Measurements from ENCODE around the gene SLC38A4.
"Not testable (repeated sequence)": the region's sequence is repeated elsewhere in the genome, so short reads cannot be mapped to it uniquely, and the experiment has no call there.

Gene SLC38A4, protein sequence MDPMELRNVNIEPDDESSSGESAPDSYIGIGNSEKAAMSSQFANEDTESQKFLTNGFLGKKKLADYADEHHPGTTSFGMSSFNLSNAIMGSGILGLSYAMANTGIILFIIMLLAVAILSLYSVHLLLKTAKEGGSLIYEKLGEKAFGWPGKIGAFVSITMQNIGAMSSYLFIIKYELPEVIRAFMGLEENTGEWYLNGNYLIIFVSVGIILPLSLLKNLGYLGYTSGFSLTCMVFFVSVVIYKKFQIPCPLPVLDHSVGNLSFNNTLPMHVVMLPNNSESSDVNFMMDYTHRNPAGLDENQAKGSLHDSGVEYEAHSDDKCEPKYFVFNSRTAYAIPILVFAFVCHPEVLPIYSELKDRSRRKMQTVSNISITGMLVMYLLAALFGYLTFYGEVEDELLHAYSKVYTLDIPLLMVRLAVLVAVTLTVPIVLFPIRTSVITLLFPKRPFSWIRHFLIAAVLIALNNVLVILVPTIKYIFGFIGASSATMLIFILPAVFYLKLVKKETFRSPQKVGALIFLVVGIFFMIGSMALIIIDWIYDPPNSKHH

DNA sequence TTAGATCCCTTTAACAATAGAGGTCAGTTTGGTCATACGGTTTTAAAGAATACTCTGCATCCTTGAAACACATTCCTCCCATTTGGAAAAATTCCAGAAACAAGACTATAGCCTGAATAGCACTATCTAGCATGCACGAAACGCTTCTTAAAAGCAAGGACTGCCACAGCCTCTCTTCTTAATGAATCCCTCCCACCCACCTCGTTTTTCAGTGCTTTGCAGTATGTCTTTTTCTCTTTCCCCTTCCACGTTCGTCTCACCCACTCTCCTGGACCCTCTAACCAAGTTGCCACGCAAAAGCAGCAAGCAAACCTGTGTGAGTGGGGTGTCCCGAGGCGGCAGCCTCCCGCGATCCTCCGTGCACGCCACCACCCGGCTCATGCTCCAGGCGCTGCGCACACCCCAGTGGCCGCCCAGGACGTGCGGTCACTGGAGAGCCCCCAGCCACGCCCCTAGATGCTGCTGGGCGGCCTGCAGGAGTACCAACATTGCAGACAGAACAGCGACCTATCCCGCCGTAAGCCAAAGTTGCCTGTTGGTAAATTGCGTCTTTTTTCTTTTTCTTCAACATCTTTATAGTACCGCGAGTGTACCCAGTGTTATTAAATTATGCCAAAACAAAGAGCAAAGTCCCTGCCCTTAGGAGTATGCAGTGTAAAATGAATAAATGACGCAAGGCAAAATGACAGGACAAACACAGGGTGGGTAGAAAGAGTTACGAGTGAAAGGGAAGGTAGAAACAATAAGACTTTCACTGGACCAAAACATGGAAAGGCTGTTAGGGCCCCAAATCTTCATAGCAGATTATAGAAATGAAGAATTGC, at the start of gene SLC38A4:
Gene SLC38A4, minus strand, starts transcription at position 407 of the 824 bp plus-strand sequence. CDS start 32,926 bp downstream, outside the sequence.
- no peak for DNase-seq

DNA sequence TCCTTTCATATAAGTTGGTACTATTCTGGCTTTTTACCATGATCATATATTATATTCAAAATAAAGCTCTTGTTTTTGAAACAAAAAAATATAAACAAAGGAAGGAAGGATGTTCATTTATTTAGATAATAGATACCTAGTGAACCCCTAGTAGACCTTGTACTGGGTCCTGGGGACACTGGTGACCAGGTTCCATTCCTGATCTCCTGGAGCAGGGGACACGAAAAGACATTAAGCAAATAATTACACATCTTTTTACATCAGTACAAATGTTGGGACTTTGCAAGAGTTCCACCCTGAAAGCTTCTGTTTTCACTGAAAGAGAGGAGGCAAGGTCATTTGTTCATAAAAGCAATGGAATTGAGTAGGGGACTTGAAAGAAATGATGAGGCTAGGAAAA, 49.3 kb upstream of the SLC38A4 start:
- no peak for DNase-seq

DNA sequence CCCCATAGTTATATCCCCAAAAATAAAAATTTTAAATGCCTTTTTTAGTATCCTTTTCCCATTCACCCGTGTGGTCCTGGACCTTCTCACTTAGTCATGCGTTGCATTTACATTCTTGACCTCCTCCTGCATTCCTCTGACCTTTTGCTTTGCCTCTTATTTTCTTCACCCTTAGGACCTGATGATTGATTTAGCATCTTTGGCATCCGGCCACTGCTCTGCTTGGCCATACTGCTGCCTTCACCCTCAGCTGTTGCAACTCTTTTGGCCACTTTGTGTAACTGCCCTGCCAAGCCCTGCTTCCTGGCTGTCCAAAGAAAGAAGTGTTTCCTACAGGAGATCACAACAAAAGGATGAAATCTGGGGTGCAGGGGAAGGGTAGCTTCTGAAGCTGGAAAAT, 48.8 kb upstream of the SLC38A4 start:
- no peak for DNase-seq

DNA sequence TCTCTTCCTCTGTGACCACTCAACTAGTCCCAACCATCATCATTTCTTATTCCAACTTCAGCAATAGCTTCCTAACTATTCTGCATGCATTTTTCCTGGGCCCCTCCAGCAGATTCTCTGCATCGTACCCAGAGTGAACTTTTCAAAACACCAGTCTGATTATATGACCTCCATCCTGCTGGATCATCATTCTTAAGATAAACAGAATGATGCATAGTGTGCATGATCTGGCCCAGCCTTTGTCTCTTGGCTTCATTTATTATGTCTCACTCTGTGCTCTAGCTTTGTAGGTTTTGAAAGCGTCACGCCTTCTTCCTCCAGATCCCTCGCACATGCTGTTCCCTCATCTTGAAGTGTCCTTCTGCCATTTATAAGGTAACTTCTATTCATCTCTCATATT, 46.3 kb upstream of the SLC38A4 start:
- DNase-seq = no peak

DNA sequence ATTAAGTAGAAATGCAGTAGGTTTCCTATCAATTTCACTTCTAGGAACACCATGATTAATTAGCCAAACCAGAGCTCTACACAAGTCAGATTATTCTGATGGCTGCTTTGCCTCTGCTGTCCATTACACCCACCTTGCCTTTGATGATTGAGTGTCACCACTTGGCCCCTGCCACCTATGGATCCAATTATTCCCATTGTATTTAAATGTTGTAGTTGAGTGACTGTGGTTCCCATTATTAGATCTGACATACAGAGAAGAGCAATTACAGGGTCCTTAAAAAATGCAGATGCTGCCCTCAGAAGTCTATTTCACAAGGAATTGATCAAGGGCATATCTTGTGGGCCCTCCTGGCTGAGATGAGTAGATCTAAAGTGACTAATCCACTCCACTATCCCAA, 39.5 kb upstream of the SLC38A4 start:
- DNase-seq = no peak

DNA sequence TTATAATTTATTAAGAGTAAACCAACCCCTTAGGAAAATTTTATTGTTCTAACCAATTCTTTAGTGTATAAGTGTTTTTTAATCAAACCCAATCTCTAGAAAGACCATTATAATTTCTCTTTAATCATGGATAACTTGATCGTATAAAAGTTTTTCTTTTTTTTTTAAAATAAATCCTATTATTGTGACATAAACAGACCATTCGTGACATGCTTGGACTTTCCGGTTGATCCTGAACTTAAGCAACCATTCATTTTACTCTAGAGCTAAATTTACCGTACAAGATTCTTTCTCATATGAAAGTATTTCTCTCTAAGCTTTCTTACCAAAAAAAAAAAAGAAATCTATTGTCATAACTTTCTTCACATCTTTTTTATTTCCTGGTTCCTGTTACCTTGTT, 32.6 kb upstream of the SLC38A4 start:
- no peak for DNase-seq

DNA sequence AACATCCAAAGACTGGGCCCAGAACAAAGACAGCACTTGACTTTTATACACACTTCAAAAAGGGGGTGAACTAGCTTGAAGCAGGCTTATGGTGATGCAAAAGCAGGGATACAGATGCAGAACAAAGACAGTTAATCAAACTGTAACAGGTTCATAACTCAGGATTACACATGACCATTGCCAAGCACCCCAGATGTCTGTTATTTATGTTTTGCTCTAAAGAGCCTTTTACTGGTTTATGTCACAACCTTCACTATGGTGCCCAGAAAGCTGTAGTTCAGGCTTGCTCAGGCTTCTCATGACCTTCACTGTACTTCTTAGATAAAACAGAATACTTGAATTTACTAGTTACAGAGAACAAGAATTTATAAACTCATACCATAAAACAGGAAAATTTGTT, 31.7 kb upstream of the SLC38A4 start:
- no peak for DNase-seq

DNA sequence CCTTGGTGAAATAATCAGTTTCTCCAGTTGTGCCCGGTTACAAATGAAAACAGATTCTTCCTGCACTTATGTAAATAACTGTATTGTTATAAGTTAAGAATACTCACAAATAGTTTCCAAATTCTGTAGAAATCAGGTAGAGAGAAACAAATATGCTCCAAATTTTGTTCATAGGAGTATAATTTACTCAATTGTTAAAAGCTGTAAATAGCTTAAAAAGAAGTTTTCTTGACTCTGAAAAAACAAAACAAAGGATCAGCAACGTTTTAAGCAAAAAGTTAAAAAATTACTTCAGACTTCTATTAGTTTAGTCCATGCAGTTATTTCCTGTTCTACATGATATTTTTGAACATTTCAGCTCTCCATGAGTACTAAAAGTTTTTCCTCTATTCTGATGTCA, 30.0 kb upstream of the SLC38A4 start:
- DNase-seq = no peak

DNA sequence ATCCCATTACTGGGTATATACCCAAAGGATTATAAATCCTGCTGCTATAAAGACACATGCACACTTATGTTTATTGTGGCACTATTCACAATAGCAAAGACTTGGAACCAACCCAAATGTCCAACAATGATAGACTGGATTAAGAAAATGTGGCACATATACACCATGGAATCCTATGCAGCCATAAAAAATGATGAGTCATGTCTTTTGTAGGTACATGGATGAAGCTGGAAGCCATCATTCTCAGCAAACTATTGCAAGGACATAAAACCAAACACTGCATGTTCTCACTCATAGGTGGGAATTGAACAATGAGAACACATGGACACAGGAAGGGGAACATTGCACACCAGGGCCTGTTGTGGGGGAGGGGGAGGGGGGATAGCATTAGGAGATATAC, 28.4 kb upstream of the SLC38A4 start:
- not testable (repeated sequence) for DNase-seq

DNA sequence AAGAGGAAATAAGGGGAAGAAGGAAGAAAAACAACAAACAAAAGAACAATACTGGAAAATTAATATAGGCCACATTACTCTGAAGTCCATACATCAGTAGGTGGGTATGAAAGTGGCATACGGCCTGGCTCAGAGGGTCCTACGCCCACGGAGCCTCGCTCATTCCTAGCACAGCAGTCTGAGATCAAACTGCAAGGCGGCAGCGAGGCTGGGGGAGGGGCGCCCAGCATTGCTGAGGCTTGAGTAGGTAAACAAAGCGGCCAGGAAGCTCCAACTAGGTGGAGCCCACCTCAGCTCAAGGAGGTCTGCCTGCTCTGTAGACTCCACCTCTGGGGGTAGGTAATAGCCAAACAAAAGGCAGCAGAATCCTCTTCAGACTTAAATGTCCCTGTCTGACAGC, 23.0 kb upstream of the SLC38A4 start:
- not testable (repeated sequence) for DNase-seq

DNA sequence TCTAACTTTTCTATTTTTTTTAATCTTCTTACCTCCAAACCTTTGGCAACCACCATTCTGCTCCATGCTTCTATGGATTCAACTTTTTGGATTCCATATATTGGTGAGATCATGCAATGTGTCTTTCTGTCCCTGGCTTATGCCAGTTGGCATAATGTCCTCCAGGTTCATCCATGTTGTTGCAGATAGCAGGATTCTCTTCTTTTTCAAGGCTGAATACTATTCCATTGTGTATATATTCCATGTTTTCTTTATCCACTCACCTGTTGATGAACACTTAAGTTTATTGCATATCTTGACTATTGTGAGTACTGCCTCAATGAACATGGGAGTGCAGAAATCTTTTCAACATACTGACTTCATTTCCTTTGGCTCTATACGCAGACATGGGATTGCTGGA, 21.2 kb upstream of the SLC38A4 start:
- no peak for DNase-seq

DNA sequence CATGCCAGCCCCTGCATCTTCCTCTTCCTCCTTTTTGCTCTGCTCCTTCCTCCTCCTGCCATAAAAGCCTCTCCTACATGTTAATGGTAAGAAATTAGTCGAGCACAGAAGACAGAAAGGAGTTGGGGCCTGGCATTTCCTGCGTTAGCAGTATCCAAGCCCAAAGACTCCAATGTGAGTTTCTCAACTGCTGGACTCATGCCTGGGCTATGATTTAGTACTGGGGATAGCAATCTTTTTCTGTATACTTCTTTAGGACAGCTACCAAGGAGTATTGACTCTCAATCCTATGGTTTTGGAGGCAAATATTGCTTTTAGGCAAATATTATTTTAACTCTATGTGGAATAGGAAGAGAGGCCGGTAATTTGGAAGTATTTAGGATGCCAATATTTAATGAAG, 18.0 kb upstream of the SLC38A4 start:
- DNase-seq = no peak

DNA sequence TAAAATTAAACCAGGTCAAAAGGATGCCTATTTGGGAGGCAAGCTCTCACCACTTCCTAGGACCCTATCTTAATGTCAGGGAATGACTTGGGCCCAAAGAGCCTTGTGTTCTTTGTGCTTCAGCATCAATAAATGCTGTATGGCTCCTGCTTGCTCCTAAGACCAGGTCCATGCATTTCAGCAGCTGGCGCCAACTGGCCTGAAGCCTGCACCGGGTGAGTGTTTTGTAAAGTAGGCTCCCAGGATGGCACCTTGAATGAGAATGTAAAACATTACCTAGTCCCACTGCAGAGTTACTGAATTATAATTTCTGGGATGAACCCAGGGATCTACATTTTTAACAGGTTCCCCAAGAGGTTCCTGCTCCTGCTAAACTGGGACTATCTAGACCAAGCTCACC, 16.1 kb upstream of the SLC38A4 start:
- no peak for DNase-seq

DNA sequence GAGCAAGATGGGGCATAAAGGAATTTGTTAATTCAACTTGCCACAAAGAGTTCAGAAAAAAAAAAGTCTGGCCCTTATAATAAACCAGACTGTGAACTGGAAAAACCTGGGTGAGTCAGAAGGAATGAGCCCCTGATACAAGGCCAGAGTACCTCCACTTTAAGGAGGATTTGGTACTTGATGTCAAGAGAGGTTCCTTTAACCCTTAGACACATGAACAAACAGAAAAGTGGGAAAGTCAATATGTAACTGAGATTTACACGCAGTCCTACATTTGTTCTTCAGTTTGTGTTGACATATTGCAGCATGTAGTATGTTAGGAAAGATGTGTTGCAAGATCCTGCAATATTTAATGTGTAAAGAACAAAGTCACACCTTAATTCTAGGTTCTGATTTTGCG, 14.2 kb upstream of the SLC38A4 start:
- DNase-seq = no peak

DNA sequence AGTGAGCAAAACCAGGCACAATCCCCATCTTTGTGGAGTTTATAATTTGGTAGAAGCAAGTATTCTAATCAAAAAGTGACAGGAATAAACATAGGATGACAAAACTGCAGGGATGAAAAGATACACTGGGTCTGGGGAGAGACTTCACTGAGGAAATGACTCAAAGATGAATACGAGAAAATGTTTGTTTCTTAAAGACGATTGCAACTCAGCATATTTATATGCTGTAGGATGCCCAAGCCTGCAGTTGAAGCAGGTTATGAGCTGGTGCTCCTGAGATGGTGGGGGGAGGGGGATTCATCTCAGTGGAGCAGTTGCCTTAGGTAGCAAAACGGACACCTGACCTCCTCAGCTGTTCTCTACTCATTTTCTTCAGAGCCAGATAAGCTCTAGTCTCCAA, 13.4 kb upstream of the SLC38A4 start:
- no peak for DNase-seq

DNA sequence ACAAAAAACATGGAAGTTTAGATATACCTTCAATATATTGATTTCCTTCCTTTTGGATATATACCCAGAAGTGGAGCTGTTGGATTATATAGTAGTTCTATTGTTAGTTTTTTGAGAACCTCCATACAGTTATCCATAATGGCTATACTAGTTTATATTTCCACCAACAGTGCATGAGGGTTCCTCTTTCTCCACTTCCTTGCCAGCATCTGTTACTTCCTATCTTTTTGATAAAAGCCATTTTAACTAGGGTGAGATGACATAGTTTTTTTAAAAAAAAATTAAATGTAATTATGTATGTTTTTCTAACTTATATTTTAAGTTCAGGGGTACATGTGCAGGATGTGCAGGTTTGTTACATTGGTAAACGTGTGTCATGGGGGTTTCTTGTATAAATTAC, 10.0 kb upstream of the SLC38A4 start:
- no peak for DNase-seq

DNA sequence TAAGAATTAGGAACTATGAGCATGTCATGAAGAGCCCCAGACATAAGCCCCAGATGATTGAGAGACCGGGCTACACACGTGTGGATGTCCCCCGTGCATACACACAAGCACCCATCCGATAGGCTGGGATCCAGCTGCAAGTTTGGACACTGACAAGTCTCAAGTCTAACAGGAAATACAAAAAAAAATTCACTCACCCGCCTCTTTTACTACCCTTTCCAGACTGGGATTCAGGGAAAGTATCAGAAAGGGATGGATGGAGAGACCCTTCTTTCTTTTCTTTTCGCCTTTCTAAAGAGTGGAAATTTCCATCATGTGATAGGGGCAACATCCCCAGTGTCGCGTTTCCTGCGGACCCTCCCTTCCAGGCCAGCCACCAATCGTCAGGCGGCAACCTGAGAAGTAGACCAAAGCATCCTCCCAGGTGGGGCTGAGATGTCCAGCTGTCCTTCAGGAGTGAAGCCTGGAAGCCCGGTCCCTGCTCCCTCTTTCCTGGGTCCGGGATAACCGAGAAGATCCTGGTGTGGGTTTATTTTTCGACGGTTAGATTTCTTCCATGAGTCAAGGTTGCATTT, 6.4 kb upstream of the SLC38A4 start:
- no peak for DNase-seq

DNA sequence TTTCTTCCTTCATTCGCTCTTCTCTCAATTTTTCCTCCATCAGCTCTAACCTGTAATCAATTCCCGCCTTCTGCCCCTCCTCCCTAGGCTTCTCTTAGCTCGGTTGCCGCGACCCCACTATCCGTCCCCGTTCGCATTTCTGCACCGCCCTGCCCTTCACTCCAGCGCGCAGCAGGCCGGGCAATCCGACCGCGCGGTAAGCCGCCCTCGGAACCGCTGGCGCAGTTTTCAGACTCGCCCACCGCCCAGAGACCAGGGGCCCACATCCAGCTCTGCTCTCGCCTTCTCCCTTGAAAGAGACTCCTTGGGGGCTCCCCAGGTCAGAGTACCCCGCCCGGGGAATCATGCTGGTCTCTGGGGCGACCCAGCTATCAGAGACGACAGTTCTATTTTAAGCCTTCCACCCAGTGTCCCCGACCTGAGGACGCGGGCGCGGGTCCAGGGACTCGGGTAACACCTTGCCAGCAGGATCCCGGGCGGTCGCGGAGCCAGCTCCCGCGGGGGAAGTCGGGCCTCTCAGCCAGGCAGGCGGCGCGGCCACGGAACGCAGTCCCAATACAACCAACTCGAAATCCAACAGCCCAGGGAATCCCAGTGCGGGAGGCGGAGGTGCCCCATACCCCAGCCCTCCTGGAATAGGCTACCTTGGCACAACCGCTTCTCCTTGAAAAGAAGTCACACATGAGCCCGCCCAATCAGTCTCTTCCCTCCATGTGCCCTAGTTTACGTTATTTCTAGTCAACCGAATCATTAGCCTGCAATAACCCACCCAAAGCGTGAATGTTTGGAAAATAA, 5.7 kb upstream of the SLC38A4 start:
- DNase-seq = no peak

DNA sequence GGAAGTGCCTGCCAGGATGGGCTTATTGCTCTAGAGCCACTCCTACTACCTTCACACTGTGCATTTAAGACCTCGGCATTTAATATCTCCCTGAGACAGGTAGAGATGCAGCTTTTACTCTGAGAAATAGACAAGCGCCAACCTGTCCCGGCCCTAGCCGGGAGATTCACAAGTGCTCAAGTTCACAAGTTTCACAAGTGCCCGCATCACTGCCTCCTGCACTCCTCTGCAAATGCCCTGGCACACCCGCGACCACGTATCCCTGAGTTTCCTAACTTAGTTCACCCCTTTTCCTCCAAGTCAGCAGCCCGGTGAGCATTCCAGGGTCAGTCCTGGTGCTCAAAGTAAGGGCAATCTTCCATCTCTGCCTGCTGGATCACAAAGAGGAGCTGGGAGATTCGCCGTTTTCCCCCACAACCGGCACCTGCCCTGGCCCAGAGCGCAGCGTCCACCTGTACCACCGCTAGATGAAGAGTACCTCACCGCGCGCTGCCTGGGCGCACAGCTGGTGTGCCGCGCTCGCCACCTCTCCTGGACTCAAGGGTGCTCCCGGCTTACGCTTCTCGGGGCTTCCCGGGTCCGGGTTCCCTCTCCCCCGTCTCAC, 5.0 kb upstream of the SLC38A4 start:
- DNase-seq = no peak

DNA sequence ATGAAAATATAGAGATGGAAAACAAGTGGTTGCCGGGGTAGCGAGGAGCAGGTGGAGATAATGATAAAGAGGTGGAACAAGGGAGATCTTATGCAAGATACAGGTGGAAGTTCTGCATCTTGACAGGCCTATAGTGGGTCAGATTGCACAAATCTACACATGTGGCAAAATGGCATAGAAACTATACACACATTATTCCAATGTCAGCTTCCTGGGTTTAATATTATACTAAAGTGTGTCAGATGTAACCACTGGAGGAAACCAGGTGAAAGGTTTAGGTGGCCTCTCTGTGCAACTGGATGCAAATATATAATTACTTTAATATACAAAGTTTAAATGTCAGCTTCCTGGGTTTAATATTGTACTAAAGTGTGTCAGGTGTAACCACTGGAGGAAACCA, 1.1 kb downstream of the SLC38A4 start:
- DNase-seq = no peak

DNA sequence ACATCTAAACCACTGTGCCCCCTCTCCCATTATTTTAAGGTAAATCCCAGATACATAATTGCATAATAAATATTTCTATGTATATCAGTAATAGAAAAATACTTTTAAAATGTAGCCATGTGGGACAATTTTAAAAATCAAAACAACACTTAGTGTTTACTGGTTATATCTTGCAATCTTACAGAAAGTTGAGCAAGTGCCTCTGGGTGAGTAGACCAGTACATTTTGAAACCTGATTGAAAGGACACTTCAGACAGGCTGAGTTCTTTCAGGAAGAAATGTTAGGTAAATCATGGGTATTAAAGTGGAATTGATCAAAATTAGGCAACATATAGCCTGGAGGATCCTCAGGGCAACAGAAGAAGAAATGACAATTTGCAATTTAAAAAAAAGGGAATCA, 7.2 kb downstream of the SLC38A4 start:
- no peak for DNase-seq

DNA sequence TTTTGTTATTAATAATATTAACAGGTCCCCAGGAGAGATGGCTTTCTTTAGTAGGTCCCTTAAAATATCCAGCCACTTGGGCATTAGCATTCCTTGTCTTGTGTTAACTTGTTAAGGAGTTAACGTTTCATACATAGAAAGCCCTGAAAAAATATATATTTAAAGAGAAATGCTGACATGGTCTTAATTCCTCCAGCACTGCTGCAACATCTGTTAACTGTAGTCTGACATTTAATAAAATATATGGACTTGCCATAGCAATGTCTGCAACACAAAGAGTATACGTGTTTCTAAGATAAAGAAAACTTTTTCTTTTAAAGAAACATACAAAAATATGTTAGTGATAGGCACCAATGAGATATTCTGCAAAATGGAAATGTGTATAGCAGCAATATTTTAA, 10.0 kb downstream of the SLC38A4 start:
- DNase-seq = no peak

All from stimulated activated CD4-positive, alpha-beta T cell treated with anti-CD3 and anti-CD28 coated beads, Interleukin-4, amount 100 ng/mL, for 24 hours (primary cell).